Loucy (cell line): ENCODE results near the gene COX18.

Experiments
- H2AFZ ChIP-seq: fragments of 200-600 bp; sonication (generic); 2 replicates; pipeline ENCODE4 v1.6.0; 2016; ENCODE audit warnings: antibody characterized with exemption, mild to moderate bottlenecking, low read length, moderate library complexity
- H3F3A ChIP-seq: fragments of 200-600 bp; 2 replicates; pipeline ENCODE4 v1.6.0; 2016; ENCODE audit warnings: antibody characterized with exemption, low read depth, mild to moderate bottlenecking
- H3K27me3 ChIP-seq: fragments of 200-600 bp; sonication (generic); 2 replicates; pipeline ENCODE4 v1.6.1; 2014; ENCODE audit warnings: low read length, mild to moderate bottlenecking; ENCODE audit not compliant: insufficient read depth, poor library complexity, severe bottlenecking
- H3K36me3 ChIP-seq: fragments of 200-600 bp; sonication (generic); 2 replicates; pipeline ENCODE4 v1.6.1; 2016; ENCODE audit warnings: low read length; ENCODE audit not compliant: insufficient read depth
- H3K4me1 ChIP-seq: fragments of 200-600 bp; sonication (generic); 2 replicates; pipeline ENCODE4 v1.5.1; 2014; ENCODE audit warnings: low read length, mild to moderate bottlenecking; ENCODE audit not compliant: insufficient read depth, poor library complexity, severe bottlenecking
- H3K4me2 ChIP-seq: fragments of 200-600 bp; sonication (generic); 2 replicates; pipeline ENCODE4 v1.6.0; 2014; ENCODE audit warnings: antibody characterized with exemption, low read length, low read depth, mild to moderate bottlenecking; ENCODE audit not compliant: poor library complexity, severe bottlenecking
- H3K4me3 ChIP-seq: fragments of 200-600 bp; sonication (generic); 2 replicates; pipeline ENCODE4 v1.5.1; 2014; ENCODE audit warnings: low read length, mild to moderate bottlenecking, mixed read lengths; ENCODE audit not compliant: poor library complexity, severe bottlenecking
- H3K79me2 ChIP-seq: fragments of 200-600 bp; sonication (generic); 2 replicates; pipeline ENCODE4 v1.6.1; 2014; ENCODE audit warnings: low read length; ENCODE audit not compliant: insufficient read depth
- H3K9ac ChIP-seq: fragments of 200-600 bp; sonication (generic); 2 replicates; pipeline ENCODE4 v1.6.0; 2014; ENCODE audit warnings: mild to moderate bottlenecking, low read depth, low read length, moderate library complexity; ENCODE audit not compliant: poor library complexity, severe bottlenecking
- H3K9me2 ChIP-seq: fragments of 200-600 bp; sonication (generic); replicated peaks from 2 replicates; pipeline ENCODE4 v1.6.1; 2016; ENCODE audit warnings: low read depth, low read length, mixed read lengths
- H3K9me3 ChIP-seq: fragments of 200-600 bp; sonication (generic); 2 replicates; pipeline ENCODE4 v1.6.1; 2014; ENCODE audit warnings: mild to moderate bottlenecking, antibody characterized with exemption, low read length, low read depth; ENCODE audit not compliant: insufficient read depth
- H4K20me1 ChIP-seq: fragments of 200-600 bp; sonication (generic); 2 replicates; pipeline ENCODE4 v1.6.0; 2014; ENCODE audit warnings: antibody characterized with exemption, low read length, mild to moderate bottlenecking; ENCODE audit not compliant: insufficient read depth, poor library complexity, severe bottlenecking
- EZH2phosphoT487 ChIP-seq: fragments of 200-600 bp; IDR thresholded peaks from 2 replicates; pipeline ENCODE4 v1.6.1; 2018; ENCODE audit warnings: antibody characterized with exemption, mild to moderate bottlenecking, moderate library complexity, borderline replicate concordance
- TF ChIP-seq, protein P1 (sequence below): fragments of 200-600 bp; sonication (generic); conservative IDR thresholded peaks from 2 replicates; pipeline ENCODE4 v1.5.1; 2014; ENCODE audit warnings: mild to moderate bottlenecking, antibody characterized with exemption, low read length

The COX18 gene

DNA sequence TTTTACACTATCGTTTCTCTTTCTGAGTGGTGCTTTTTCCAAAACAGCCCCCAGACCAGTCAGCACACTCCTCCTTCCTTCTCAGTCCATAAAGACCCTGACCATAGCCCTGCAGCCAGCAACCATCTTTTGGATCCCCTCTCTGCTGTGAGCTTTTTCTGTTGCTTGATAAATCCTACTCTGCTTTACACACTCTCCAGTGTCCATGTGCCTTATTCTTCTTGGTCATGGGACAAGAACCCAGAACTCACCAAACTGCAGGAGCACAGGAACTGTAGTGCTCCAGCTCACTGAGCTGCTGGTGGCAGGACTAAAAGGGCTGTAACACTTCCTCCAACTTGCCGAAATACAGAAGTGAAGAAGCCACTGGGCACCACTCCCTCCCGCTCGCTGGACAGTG is 32.5 kb downstream of the COX18 start:
- no peaks in the 10 kb centered on the region for H3K27me3 ChIP-seq
- no peak overlapping the region for H2AFZ ChIP-seq
- H3F3A ChIP-seq, result no peaks in the 10 kb centered on the region
- H3K9me2 ChIP-seq, result no peaks in the 10 kb centered on the region
- TF ChIP-seq, protein P1, sequence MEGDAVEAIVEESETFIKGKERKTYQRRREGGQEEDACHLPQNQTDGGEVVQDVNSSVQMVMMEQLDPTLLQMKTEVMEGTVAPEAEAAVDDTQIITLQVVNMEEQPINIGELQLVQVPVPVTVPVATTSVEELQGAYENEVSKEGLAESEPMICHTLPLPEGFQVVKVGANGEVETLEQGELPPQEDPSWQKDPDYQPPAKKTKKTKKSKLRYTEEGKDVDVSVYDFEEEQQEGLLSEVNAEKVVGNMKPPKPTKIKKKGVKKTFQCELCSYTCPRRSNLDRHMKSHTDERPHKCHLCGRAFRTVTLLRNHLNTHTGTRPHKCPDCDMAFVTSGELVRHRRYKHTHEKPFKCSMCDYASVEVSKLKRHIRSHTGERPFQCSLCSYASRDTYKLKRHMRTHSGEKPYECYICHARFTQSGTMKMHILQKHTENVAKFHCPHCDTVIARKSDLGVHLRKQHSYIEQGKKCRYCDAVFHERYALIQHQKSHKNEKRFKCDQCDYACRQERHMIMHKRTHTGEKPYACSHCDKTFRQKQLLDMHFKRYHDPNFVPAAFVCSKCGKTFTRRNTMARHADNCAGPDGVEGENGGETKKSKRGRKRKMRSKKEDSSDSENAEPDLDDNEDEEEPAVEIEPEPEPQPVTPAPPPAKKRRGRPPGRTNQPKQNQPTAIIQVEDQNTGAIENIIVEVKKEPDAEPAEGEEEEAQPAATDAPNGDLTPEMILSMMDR, result no peak
- no peak for TF ChIP-seq EZH2phosphoT487
- no peak overlapping the region for H3K9ac ChIP-seq
- no peak overlapping the region for H3K4me2 ChIP-seq
- H4K20me1 ChIP-seq, result no peaks in the 10 kb centered on the region
- H3K36me3 ChIP-seq, result no peaks in the 10 kb centered on the region
- no peaks in the 10 kb centered on the region for H3K4me1 ChIP-seq
- H3K9me3 ChIP-seq, result peaks cover 6% of the 10 kb centered on the region; the same call in 1 of the 2 replicates
- no peak overlapping the region for H3K4me3 ChIP-seq
- no peaks in the 10 kb centered on the region for H3K79me2 ChIP-seq

DNA sequence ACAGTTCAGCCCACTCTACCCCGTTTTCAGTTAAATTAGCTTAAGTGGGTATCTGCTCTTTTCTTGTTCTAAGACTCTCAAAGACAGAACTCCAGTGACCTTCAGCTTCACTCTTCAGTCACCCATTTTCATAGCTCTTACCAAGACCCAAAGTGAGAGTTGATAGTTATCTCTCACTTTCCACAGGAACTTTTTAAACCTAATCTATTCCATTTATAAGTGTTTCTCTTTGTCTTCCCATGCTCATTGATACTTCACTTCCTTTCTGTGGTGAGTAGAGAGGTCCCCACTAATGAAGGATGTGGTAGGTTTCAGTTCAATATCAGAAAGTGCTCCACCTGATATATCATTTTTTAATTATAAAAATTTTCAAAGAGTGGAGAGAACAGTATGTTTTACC is 33.4 kb downstream of the COX18 start:
- Histone ChIP-seq H3K9me3 (peaks cover 6% of the 10 kb centered on the region; the same call in 1 of the 2 replicates), H3K4me2 (no peak overlapping the region), H3K4me3 (no peak overlapping the region), H3K27me3 (no peaks in the 10 kb centered on the region), H3K9me2 (no peaks in the 10 kb centered on the region), H3K36me3 (no peaks in the 10 kb centered on the region), H3K4me1 (no peaks in the 10 kb centered on the region), H3K79me2 (no peaks in the 10 kb centered on the region), H2AFZ (no peak overlapping the region), H3F3A (no peaks in the 10 kb centered on the region), H4K20me1 (no peaks in the 10 kb centered on the region), H3K9ac (no peak overlapping the region)
- no peak for TF ChIP-seq EZH2phosphoT487
- TF ChIP-seq, protein P1, result no peak

DNA sequence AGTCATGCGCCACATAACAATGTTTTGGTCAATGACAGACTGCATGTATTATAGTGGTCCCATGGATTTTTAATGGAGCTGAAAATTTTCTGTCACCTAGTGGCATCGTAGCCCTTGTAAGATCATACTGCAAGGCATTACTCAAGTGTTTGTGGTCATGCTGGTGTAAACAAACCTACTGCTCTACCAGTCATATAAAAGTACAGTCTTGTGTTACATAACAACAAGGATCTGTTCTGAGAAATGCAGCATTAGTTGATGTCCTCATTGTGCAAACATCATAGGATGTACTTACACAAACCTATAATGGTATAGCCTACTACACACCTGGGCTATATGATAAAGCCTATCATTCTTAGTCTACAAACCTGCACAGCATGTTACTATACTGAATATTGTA is 34.6 kb downstream of the COX18 start:
- no peaks in the 10 kb centered on the region for H3K4me1 ChIP-seq
- no peak for TF ChIP-seq EZH2phosphoT487
- TF ChIP-seq, protein P1, result no peak
- H3K4me3 ChIP-seq, result no peak overlapping the region
- H3F3A ChIP-seq, result no peaks in the 10 kb centered on the region
- H4K20me1 ChIP-seq, result no peaks in the 10 kb centered on the region
- no peak overlapping the region for H3K4me2 ChIP-seq
- H3K79me2 ChIP-seq, result no peaks in the 10 kb centered on the region
- no peak overlapping the region for H2AFZ ChIP-seq
- no peak overlapping the region for H3K9ac ChIP-seq
- H3K9me2 ChIP-seq, result no peaks in the 10 kb centered on the region
- H3K27me3 ChIP-seq, result no peaks in the 10 kb centered on the region
- peaks cover 6% of the 10 kb centered on the region; the same call in 1 of the 2 replicates for H3K9me3 ChIP-seq
- H3K36me3 ChIP-seq, result no peaks in the 10 kb centered on the region
